SK-N-SH (cell line): ENCODE results near the gene TSSC4. TPM values are rescaled to one million over a fixed set of nuclear protein-coding genes. Genes with fewer than 3 reads are reported as not detected.

Experiments
- CTCF ChIA-PET: fragments of 300-600, 350-600 bp; formaldehyde crosslinking; extraction: SDS; loops from one replicate; lab custom pipeline; 2021; lab: Yijun Ruan, JAX
- POLR2A ChIA-PET: fragments of 350-600 bp; sonication (Branson Sonifier 250); formaldehyde crosslinking; extraction: SDS; loops from one replicate; lab custom pipeline; 2020; ENCODE audit warnings: antibody characterized with exemption, inconsistent platforms; lab: Yijun Ruan, JAX
- DNase-seq: peaks from one replicate; pipeline ENCODE4 v3.0.0; 2012
- H2AFZ ChIP-seq: fragments of 200-600 bp; sonication (generic); 2 replicates; pipeline ENCODE4 v1.8.1; 2016; ENCODE audit warnings: antibody characterized with exemption, mild to moderate bottlenecking, low read depth
- H3F3A ChIP-seq: fragments of 200-600 bp; sonication (generic); replicated peaks from 2 replicates; pipeline ENCODE3; 2016; ENCODE audit warnings: antibody characterized with exemption, mild to moderate bottlenecking; ENCODE audit not compliant: insufficient read depth
- H3K27ac ChIP-seq, 2 experiments: fragments of 200-500 bp in 1 of 2; fragments of 200-600 bp in 1 of 2; sonication (Bioruptor generic) in 1 of 2; sonication (generic), shearing (Covaris generic) in 1 of 2; 2 replicates each; pipeline versions ENCODE4 v1.5.1 to v1.6.1; 2014 to 2016; ENCODE audit warnings: low read depth in 2 of 2, inconsistent platforms in 1 of 2, low read length in 1 of 2, mild to moderate bottlenecking in 1 of 2, mixed read lengths in 1 of 2
- H3K27me3 ChIP-seq: fragments of 200-600 bp; sonication (generic), shearing (Covaris generic); 2 replicates; pipeline ENCODE4 v1.6.1; 2016; ENCODE audit warnings: mixed run types; ENCODE audit not compliant: insufficient read depth
- H3K36me3 ChIP-seq, 2 experiments: fragments of 200-500 bp in 1 of 2; fragments of 200-600 bp in 1 of 2; sonication (Bioruptor generic) in 1 of 2; sonication (generic) in 1 of 2; replicated peaks in 1 of 2; 2 replicates each; pipeline versions ENCODE3 to v1.5.1; 2014 to 2016; ENCODE audit warnings: low read length in 1 of 2, mild to moderate bottlenecking in 1 of 2; ENCODE audit not compliant: insufficient read depth in 2 of 2, control insufficient read depth in 1 of 2
- H3K4me1 ChIP-seq, 2 experiments: fragments of 200-500 bp in 1 of 2; fragments of 200-600 bp in 1 of 2; sonication (Bioruptor generic) in 1 of 2; sonication (generic), shearing (Covaris generic) in 1 of 2; 2 replicates each; pipeline versions ENCODE4 v1.5.1 to v1.6.1; 2014 to 2016; ENCODE audit warnings: low read depth in 1 of 2, low read length in 1 of 2, mixed run types in 1 of 2; ENCODE audit not compliant: insufficient read depth in 2 of 2, control insufficient read depth in 1 of 2
- H3K4me2 ChIP-seq: fragments of 200-600 bp; sonication (generic), shearing (Covaris generic); 2 replicates; pipeline ENCODE4 v1.6.1; 2017; ENCODE audit warnings: mixed run types
- H3K4me3 ChIP-seq, 2 experiments: fragments of 200-500 bp in 1 of 2; fragments of 200-600 bp in 1 of 2; sonication (Bioruptor generic) in 1 of 2; sonication (generic), shearing (Covaris generic) in 1 of 2; 2 replicates each; pipeline versions ENCODE4 v1.5.1 to v1.8.1; 2014 to 2016; ENCODE audit warnings: low read depth in 2 of 2, inconsistent platforms in 1 of 2, low read length in 1 of 2, mild to moderate bottlenecking in 1 of 2, mixed read lengths in 1 of 2, moderate library complexity in 1 of 2
- H3K79me2 ChIP-seq: fragments of 200-600 bp; sonication (generic); 2 replicates; pipeline ENCODE4 v1.8.1; 2017; ENCODE audit warnings: mild to moderate bottlenecking; ENCODE audit not compliant: insufficient read depth
- H3K9ac ChIP-seq: fragments of 200-600 bp; sonication (generic); 2 replicates; pipeline ENCODE4 v1.6.1; 2017; ENCODE audit warnings: mixed run types
- H3K9me2 ChIP-seq: fragments of 200-600 bp; sonication (generic); 2 replicates; pipeline ENCODE4 v1.6.1; 2017; ENCODE audit warnings: mixed run types
- H3K9me3 ChIP-seq: fragments of 200-600 bp; sonication (generic); 2 replicates; pipeline ENCODE4 v1.6.1; 2017; ENCODE audit warnings: mixed run types, mild to moderate bottlenecking, moderate library complexity
- H4K20me1 ChIP-seq: fragments of 200-600 bp; sonication (generic); 2 replicates; pipeline ENCODE4 v1.6.1; 2017; ENCODE audit warnings: mild to moderate bottlenecking, mixed run types; ENCODE audit not compliant: insufficient read depth
- CTCF ChIP-seq: fragments of 200-600 bp; sonication (generic); IDR thresholded peaks from 2 replicates; pipeline ENCODE4 v1.6.1; 2017; ENCODE audit warnings: antibody characterized with exemption, mild to moderate bottlenecking, moderate library complexity
- EP300 ChIP-seq, 2 experiments: IDR thresholded peaks; 2 replicates each; pipeline versions ENCODE4 v1.4.0 to v1.6.1; 2012; ENCODE audit warnings: borderline replicate concordance in 1 of 2, low read depth in 1 of 2, low read length in 1 of 2
- EZH2phosphoT487 ChIP-seq: fragments of 200-600 bp; sonication (generic); IDR thresholded peaks from 2 replicates; pipeline ENCODE4 v1.6.1; 2017; ENCODE audit warnings: low read depth, mixed run types, mild to moderate bottlenecking, antibody characterized with exemption, moderate library complexity, borderline replicate concordance
- FOXJ3 ChIP-seq: sonication (generic); formaldehyde crosslinking; IDR thresholded peaks from 2 replicates; pipeline ENCODE4 v1.5.1; 2020; ENCODE audit warnings: mild to moderate bottlenecking, missing genetic modification reagents
- FOXM1 ChIP-seq: IDR thresholded peaks from 2 replicates; pipeline ENCODE4 v1.4.0; 2012; ENCODE audit warnings: low read depth, mild to moderate bottlenecking
- GATA2 ChIP-seq: sonication (generic); formaldehyde crosslinking; IDR thresholded peaks from 2 replicates; pipeline ENCODE4 v1.5.0; 2020; ENCODE audit warnings: mild to moderate bottlenecking, missing genetic modification reagents
- MAX ChIP-seq: IDR thresholded peaks from 2 replicates; pipeline ENCODE4 v1.4.0; 2012; ENCODE audit warnings: low read depth
- MEF2A ChIP-seq: IDR thresholded peaks from 2 replicates; pipeline ENCODE4 v1.4.0; 2012; ENCODE audit warnings: low read depth, borderline replicate concordance
- MXI1 ChIP-seq: IDR thresholded peaks from 2 replicates; pipeline ENCODE4 v1.6.1; 2012; ENCODE audit warnings: mild to moderate bottlenecking, low read depth, low read length, improper control_type of control experiment
- NFIC ChIP-seq: IDR thresholded peaks from 2 replicates; pipeline ENCODE4 v1.4.0; 2012; ENCODE audit warnings: borderline replicate concordance
- POLR2AphosphoS5 ChIP-seq: IDR thresholded peaks from 2 replicates; pipeline ENCODE4 v1.6.1; 2012; ENCODE audit warnings: low read depth, low read length
- RAD21 ChIP-seq: IDR thresholded peaks from 2 replicates; pipeline ENCODE4 v1.6.1; 2012; ENCODE audit warnings: mild to moderate bottlenecking, low read length
- RCOR1 ChIP-seq: fragments of 150-350 bp; IDR thresholded peaks from 2 replicates; pipeline ENCODE4 v1.6.1; 2017; ENCODE audit warnings: antibody characterized with exemption, low read length
- REST ChIP-seq: IDR thresholded peaks from 2 replicates; pipeline ENCODE4 v1.6.1; 2012; ENCODE audit warnings: mild to moderate bottlenecking, low read depth, low read length, moderate library complexity
- SMC3 ChIP-seq: IDR thresholded peaks from 2 replicates; pipeline ENCODE4 v1.6.1; 2012; ENCODE audit warnings: low read depth, low read length, improper control_type of control experiment
- TCF12 ChIP-seq: IDR thresholded peaks from 2 replicates; pipeline ENCODE4 v1.4.0; 2012
- USF2 ChIP-seq: fragments of 150-350 bp; IDR thresholded peaks from 2 replicates; pipeline ENCODE4 v1.6.1; 2017; ENCODE audit warnings: antibody characterized with exemption, low read length, low read depth, borderline replicate concordance
- WGBS: methylation state at CpG from one replicate; pipeline ENCODE4 v1.1.6; 2017; ENCODE audit warnings: low lambda C conversion rate; 5-methylcytosine and 5-hydroxymethylcytosine counted together
- polyA plus RNA-seq, 3 experiments: library from polyadenylated mRNA; depleted of rRNA; stranded (reverse); fragments of >200 nt; gene quantifications; 2 replicates each; pipeline ENCODE4 v1.2.3, GENCODE V29; 2012

Gene TSSC4
- polyA plus RNA-seq, 1 of the 3 experiments (the other 2 are of a cell fraction): 45.1 TPM

GRCh38 chr11:2439820-2440219, 39.3 kb downstream of the TSSC4 start:
- Histone ChIP-seq H3K27me3 (no peaks in the 10 kb centered on the region; the same call in 1 of the 2 replicates), H3K9ac (no peak overlapping the region), H3F3A (no peaks in the 10 kb centered on the region), H3K9me3 (no peaks in the 10 kb centered on the region), H3K4me1 (peaks cover 0 to 2% of the 10 kb centered on the region in 2 experiments; a peak in 1 of 4 replicates), H3K9me2 (no peaks in the 10 kb centered on the region), H3K4me3 (no peak overlapping the region), H3K4me2 (no peak overlapping the region), H3K36me3 (no peaks in the 10 kb centered on the region), H2AFZ (no peak overlapping the region), H3K79me2 (no peaks in the 10 kb centered on the region), H3K27ac (no peak overlapping the region), H4K20me1 (no peaks in the 10 kb centered on the region)
- no peak for DNase-seq
- no peak for TF ChIP-seq MAX
- TF ChIP-seq MEF2A: no peak
- TF ChIP-seq GATA2 (CRISPR knock-in tag): no peak
- no peak for TF ChIP-seq CTCF
- TF ChIP-seq POLR2AphosphoS5: no peak
- TF ChIP-seq RCOR1: no peak
- TF ChIP-seq MXI1: no peak
- TF ChIP-seq USF2: no peak
- no peak for TF ChIP-seq SMC3
- TF ChIP-seq TCF12: no peak
- 36% methylated on average over 3 of the region's 3 CpGs for WGBS
- ChIA-PET CTCF (interaction anchor here (2.6 to 3.5 kb wide), 2 partner anchors 19 to 92 kb away, joined by 14 to 42 read pairs; no protein-coding TSS in a partner anchor), POLR2A (no interaction called here)

- Histone ChIP-seq H3K36me3 (no peaks in the 10 kb centered on the region), H3K4me1 (peaks cover 0 to 2% of the 10 kb centered on the region in 2 experiments; a peak in 1 of 4 replicates), H3K79me2 (no peaks in the 10 kb centered on the region), H3K4me2 (no peak overlapping the region), H2AFZ (no peak overlapping the region), H3K9me3 (no peaks in the 10 kb centered on the region), H3K27ac (no peak overlapping the region), H3F3A (no peaks in the 10 kb centered on the region), H3K9ac (no peak overlapping the region), H3K4me3 (no peak overlapping the region), H4K20me1 (no peaks in the 10 kb centered on the region), H3K27me3 (no peaks in the 10 kb centered on the region; the same call in 1 of the 2 replicates), H3K9me2 (no peaks in the 10 kb centered on the region)
- 52% methylated on average over 8 of the region's 8 CpGs for WGBS
- no peak for DNase-seq
- ChIA-PET POLR2A (no interaction called here), CTCF (interaction anchor here (1.2 to 3.5 kb wide), 4 partner anchors 13 to 92 kb away, joined by 3 to 42 read pairs (median 10); no protein-coding TSS in a partner anchor)
- TF ChIP-seq RCOR1: no peak
- TF ChIP-seq EP300 (IDR thresholded peaks at IDR 0.05; ENCODE audit: borderline replicate concordance in 1 of 2, low read depth in 1 of 2, low read length in 1 of 2): no peak
- TF ChIP-seq FOXJ3 (CRISPR knock-in tag): no peak
- TF ChIP-seq POLR2AphosphoS5: no peak
- TF ChIP-seq RAD21: no peak
- no peak for TF ChIP-seq NFIC
- TF ChIP-seq REST: no peak
- TF ChIP-seq CTCF: no peak
- no peak for TF ChIP-seq EZH2phosphoT487
- TF ChIP-seq TCF12: no peak
- TF ChIP-seq GATA2 (CRISPR knock-in tag): no peak
- TF ChIP-seq FOXM1: no peak
- no peak for TF ChIP-seq USF2
These were observed 40.1 kb downstream of the TSSC4 start for GRCh38 chr11:2440646-2441045.
